ENCODE results near the gene PARP12. TPM values are rescaled to one million over a fixed set of nuclear protein-coding genes. Genes with fewer than 3 reads are reported as not detected.

PARP12 gene
- total RNA-seq, 3 donors from 2014 or later (not counting 1 experiment from before 2014, with no cell fraction given), result 116 to 151 (median 130) TPM

- Mint-ChIP-seq H3K27ac (peak overlapping the region in 1 of 2 donors; percentile 42), H3K27me3 (ENCODE audit: low read depth in 2 of 2) (no peaks in the 10 kb centered on the region), H3K36me3 (no peaks in the 10 kb centered on the region), H3K4me3 (no peak overlapping the region), H3K4me1 (peaks cover 0 to 14% of the 10 kb centered on the region in 2 donors), H3K9me3 (no peaks in the 10 kb centered on the region)
- Histone ChIP-seq H3K9me3 (ENCODE audit: control insufficient read depth, insufficient read depth, low read length) (no peaks in the 10 kb centered on the region), H3K4me1 (ENCODE audit: control insufficient read depth, insufficient read depth, low read length) (no peaks in the 10 kb centered on the region), H3K27ac (ENCODE audit: low read length) (no peak overlapping the region), H3K27me3 (ENCODE audit: control insufficient read depth, insufficient read depth, low read length) (no peaks in the 10 kb centered on the region), H3K36me3 (ENCODE audit: control insufficient read depth, insufficient read depth, low read length) (no peaks in the 10 kb centered on the region), H3K4me3 (ENCODE audit: low read length) (no peak overlapping the region)
- intact Hi-C loops (cut with micrococcal nuclease), result no loop called here
- 87% methylated on average over 12 of the region's 13 CpGs for WGBS (ENCODE audit: insufficient coverage)
- ATAC-seq (no peak), DNase-seq (no peak)
- TF ChIP-seq CTCF (IDR thresholded peaks at IDR 0.05), result no peak
Measured at GRCh38 chr7:139987691-139988516, 74.8 kb downstream of the PARP12 start.

GRCh38 chr7:139985811-139986210, 76.9 kb downstream of the PARP12 start:
- no peak for TF ChIP-seq CTCF (IDR thresholded peaks at IDR 0.05)
- H3K36me3 Mint-ChIP-seq, result no peaks in the 10 kb centered on the region
- H3K9me3 Mint-ChIP-seq, result no peaks in the 10 kb centered on the region
- H3K27me3 Mint-ChIP-seq (ENCODE audit: low read depth in 2 of 2), result no peaks in the 10 kb centered on the region
- Histone ChIP-seq H3K4me3 (ENCODE audit: low read length) (no peak overlapping the region), H3K36me3 (ENCODE audit: control insufficient read depth, insufficient read depth, low read length) (no peaks in the 10 kb centered on the region), H3K27me3 (ENCODE audit: control insufficient read depth, insufficient read depth, low read length) (no peaks in the 10 kb centered on the region), H3K27ac (ENCODE audit: low read length) (no peak overlapping the region), H3K9me3 (ENCODE audit: control insufficient read depth, insufficient read depth, low read length) (no peaks in the 10 kb centered on the region), H3K4me1 (ENCODE audit: control insufficient read depth, insufficient read depth, low read length) (peaks cover 8% of the 10 kb centered on the region)
- no peak for DNase-seq
- no peak overlapping the region for H3K4me3 Mint-ChIP-seq
- peaks cover 3 to 16% of the 10 kb centered on the region in 2 donors for H3K4me1 Mint-ChIP-seq
- intact Hi-C loops (cut with micrococcal nuclease), result no loop called here
- H3K27ac Mint-ChIP-seq, result no peak overlapping the region
- no peak for ATAC-seq
- 89% methylated on average over 10 of the region's 10 CpGs for WGBS (ENCODE audit: insufficient coverage)

GRCh38 chr7:139984642-139985539, 77.9 kb downstream of the PARP12 start:
- no peaks in the 10 kb centered on the region for H3K9me3 Mint-ChIP-seq

More at GRCh38 chr7:139984642-139985539, 77.9 kb downstream of the PARP12 start:
- Histone ChIP-seq H3K4me3 (ENCODE audit: low read length) (no peak overlapping the region), H3K36me3 (ENCODE audit: control insufficient read depth, insufficient read depth, low read length) (no peaks in the 10 kb centered on the region), H3K27ac (ENCODE audit: low read length) (no peak overlapping the region), H3K27me3 (ENCODE audit: control insufficient read depth, insufficient read depth, low read length) (no peaks in the 10 kb centered on the region), H3K4me1 (ENCODE audit: control insufficient read depth, insufficient read depth, low read length) (peaks cover 15% of the 10 kb centered on the region), H3K9me3 (ENCODE audit: control insufficient read depth, insufficient read depth, low read length) (no peaks in the 10 kb centered on the region)
- H3K27me3 Mint-ChIP-seq (ENCODE audit: low read depth in 2 of 2), result no peaks in the 10 kb centered on the region
- no peak for DNase-seq
- peaks cover 12 to 24% of the 10 kb centered on the region in 2 donors for H3K4me1 Mint-ChIP-seq
- no peaks in the 10 kb centered on the region for H3K36me3 Mint-ChIP-seq
- WGBS (ENCODE audit: insufficient coverage), result 89% methylated on average over 8 of the region's 8 CpGs
- H3K4me3 Mint-ChIP-seq, result no peak overlapping the region
- intact Hi-C loops (cut with micrococcal nuclease), result no loop called here
- no peak for TF ChIP-seq CTCF (IDR thresholded peaks at IDR 0.05)
- H3K27ac Mint-ChIP-seq, result peak overlapping the region; percentile 5 to 16
- no peak for ATAC-seq

Data from natural killer cell (primary cell).